H1 (cell line): ENCODE results near the gene CLDN24. TPM values are rescaled to one million over a fixed set of nuclear protein-coding genes. Genes with fewer than 3 reads are reported as not detected.

Source experiments
- CTCF ChIA-PET: fragments of 300-600 bp; sonication (Branson Sonifier 250); formaldehyde crosslinking; loops from one replicate; lab custom pipeline; 2021; ENCODE audit not compliant: partially characterized antibody; lab: Charles Lee
- POLR2A ChIA-PET: fragments of 300-600 bp; sonication (Branson Sonifier 250); formaldehyde crosslinking; loops from one replicate; lab custom pipeline; 2021; ENCODE audit warnings: inconsistent platforms; ENCODE audit not compliant: partially characterized antibody; lab: Charles Lee
- DNase-seq, 2 experiments: peaks; one replicate each; pipeline versions ENCODE4 v3.0.0 to v3.0.0-alpha.2; 2010 to 2022; ENCODE audit warnings: low spot score in 2 of 2, low read depth in 1 of 2, mixed read lengths in 1 of 2
- FAIRE-seq: peaks from 2 replicates; lab custom pipeline; 2011; peaks lifted over from hg19 to GRCh38; lab: Jason Lieb, UNC
- H2AFZ ChIP-seq: 2 replicates; pipeline ENCODE4 v1.8.1; 2012; ENCODE audit warnings: low read length, inconsistent platforms
- H2AK5ac ChIP-seq: 2 replicates; pipeline ENCODE4 v1.6.1; 2013; ENCODE audit warnings: low read depth, low read length
- H2BK120ac ChIP-seq: replicated peaks from 2 replicates; pipeline ENCODE3; 2013; ENCODE audit warnings: low read depth, low read length, inconsistent platforms
- H2BK12ac ChIP-seq: 2 replicates; pipeline ENCODE4 v1.6.1; 2013; ENCODE audit warnings: low read depth, low read length
- H2BK15ac ChIP-seq: 2 replicates; pipeline ENCODE4 v1.6.1; 2013; ENCODE audit warnings: low read length
- H2BK20ac ChIP-seq: 2 replicates; pipeline ENCODE4 v1.6.1; 2013; ENCODE audit warnings: low read length
- H2BK5ac ChIP-seq: 2 replicates; pipeline ENCODE4 v1.6.1; 2013; ENCODE audit warnings: low read depth, low read length
- H3K14ac ChIP-seq: 2 replicates; pipeline ENCODE4 v1.6.1; 2013; ENCODE audit warnings: inconsistent platforms; ENCODE audit not compliant: insufficient read length
- H3K18ac ChIP-seq: 2 replicates; pipeline ENCODE4 v1.6.1; 2013; ENCODE audit warnings: low read length; ENCODE audit errors: extremely low read depth
- H3K23ac ChIP-seq: 2 replicates; pipeline ENCODE4 v1.6.1; 2013; ENCODE audit warnings: inconsistent platforms; ENCODE audit not compliant: insufficient read length
- H3K23me2 ChIP-seq: 2 replicates; pipeline ENCODE4 v1.6.1; 2013; ENCODE audit warnings: low read depth, low read length
- H3K27ac ChIP-seq: 2 replicates; pipeline ENCODE4 v1.6.1; 2011; ENCODE audit warnings: low read depth, low read length, inconsistent platforms
- H3K27me3 ChIP-seq, 4 experiments: replicated peaks in 1 of 4; 1 replicate in 1 of 4; 2 replicates in 3 of 4; pipeline versions ENCODE4 v1.6.1 to v1.8.1; 2011 to 2013; ENCODE audit warnings: low read length in 3 of 4, mild to moderate bottlenecking in 3 of 4, inconsistent platforms in 2 of 4, mixed read lengths in 2 of 4, moderate library complexity in 1 of 4; ENCODE audit not compliant: control insufficient read depth in 3 of 4, insufficient read depth in 3 of 4; ENCODE audit errors: extremely low read depth in 1 of 4
- H3K36me3 ChIP-seq, 4 experiments: 2 replicates each; pipeline versions ENCODE4 v1.6.1 to v1.8.1; 2011 to 2013; ENCODE audit warnings: mild to moderate bottlenecking in 4 of 4, low read length in 3 of 4, moderate library complexity in 2 of 4, control low read depth in 1 of 4, inconsistent platforms in 1 of 4; ENCODE audit not compliant: insufficient read depth in 4 of 4, control insufficient read depth in 2 of 4
- H3K4ac ChIP-seq: replicated peaks from 2 replicates; pipeline ENCODE3; 2013; ENCODE audit warnings: low read length, low read depth, mixed read lengths, inconsistent platforms; ENCODE audit not compliant: insufficient read length
- H3K4me1 ChIP-seq, 4 experiments: replicated peaks in 1 of 4; 1 replicate in 1 of 4; 2 replicates in 3 of 4; pipeline versions ENCODE4 v1.6.1 to v1.8.1; 2011 to 2013; ENCODE audit warnings: low read length in 3 of 4, inconsistent platforms in 2 of 4, mixed read lengths in 1 of 4; ENCODE audit not compliant: insufficient read depth in 4 of 4, control insufficient read depth in 3 of 4
- H3K4me2 ChIP-seq, 2 experiments: 2 replicates each; pipeline versions ENCODE4 v1.6.1 to v1.8.1; 2011 to 2013; ENCODE audit warnings: low read depth in 2 of 2, low read length in 2 of 2, control low read depth in 1 of 2, inconsistent platforms in 1 of 2, mild to moderate bottlenecking in 1 of 2; ENCODE audit not compliant: insufficient read depth in 1 of 2
- H3K4me3 ChIP-seq, 4 experiments: fragments of 200-600, 300-600 bp in 1 of 4; sonication (generic), shearing (Covaris generic), sonication (Bioruptor Twin) in 1 of 4; 2 replicates each; pipeline versions ENCODE4 v1.5.1 to v1.8.1; 2011 to 2016; ENCODE audit warnings: low read length in 4 of 4, low read depth in 3 of 4, control low read depth in 2 of 4, inconsistent platforms in 2 of 4, mild to moderate bottlenecking in 2 of 4, mixed read lengths in 1 of 4, moderate library complexity in 1 of 4; ENCODE audit not compliant: insufficient read depth in 2 of 4; ENCODE audit errors: extremely low read depth in 1 of 4
- H3K56ac ChIP-seq: replicated peaks from 2 replicates; pipeline ENCODE3; 2013; ENCODE audit warnings: low read depth, mild to moderate bottlenecking, mixed read lengths, low read length, inconsistent platforms; ENCODE audit not compliant: insufficient read length
- H3K79me1 ChIP-seq: 2 replicates; pipeline ENCODE4 v1.6.1; 2013; ENCODE audit warnings: low read depth, low read length, control low read depth
- H3K79me2 ChIP-seq, 2 experiments: 2 replicates each; pipeline versions ENCODE4 v1.6.1 to v1.8.1; 2012 to 2013; ENCODE audit warnings: low read length in 2 of 2, mild to moderate bottlenecking in 2 of 2, inconsistent platforms in 1 of 2; ENCODE audit not compliant: insufficient read depth in 2 of 2, control insufficient read depth in 1 of 2
- H3K9ac ChIP-seq, 4 experiments: replicated peaks in 1 of 4; 1 replicate in 1 of 4; 2 replicates in 3 of 4; pipeline versions ENCODE4 v1.6.1 to v1.8.1; 2011 to 2013; ENCODE audit warnings: low read depth in 3 of 4, low read length in 3 of 4, control low read depth in 2 of 4, mild to moderate bottlenecking in 2 of 4, moderate library complexity in 2 of 4, inconsistent platforms in 1 of 4; ENCODE audit errors: extremely low read depth in 1 of 4
- H3K9me3 ChIP-seq, 2 experiments: 2 replicates each; pipeline versions ENCODE4 v1.6.1 to v1.8.1; 2012 to 2013; ENCODE audit warnings: mild to moderate bottlenecking in 2 of 2, moderate library complexity in 2 of 2, control low read depth in 1 of 2, inconsistent platforms in 1 of 2, low read depth in 1 of 2, low read length in 1 of 2, mixed read lengths in 1 of 2; ENCODE audit not compliant: insufficient read depth in 2 of 2
- H4K20me1 ChIP-seq, 2 experiments: replicated peaks in 1 of 2; 2 replicates each; pipeline versions ENCODE3 to v1.8.1; 2011 to 2013; ENCODE audit warnings: inconsistent platforms in 2 of 2, low read length in 2 of 2, mild to moderate bottlenecking in 1 of 2; ENCODE audit not compliant: insufficient read depth in 2 of 2, control insufficient read depth in 1 of 2
- H4K5ac ChIP-seq: 2 replicates; pipeline ENCODE4 v1.6.1; 2013; ENCODE audit warnings: low read length, low read depth, mixed read lengths, inconsistent platforms; ENCODE audit not compliant: insufficient read length
- H4K8ac ChIP-seq: 2 replicates; pipeline ENCODE4 v1.8.0; 2013; ENCODE audit warnings: mild to moderate bottlenecking, moderate library complexity, low read length, inconsistent platforms; ENCODE audit not compliant: insufficient read depth; ENCODE audit errors: extremely low read depth
- H4K91ac ChIP-seq: replicated peaks from 2 replicates; pipeline ENCODE3; 2013; ENCODE audit warnings: low read length, mixed read lengths, inconsistent platforms; ENCODE audit not compliant: insufficient read length
- EZH2 ChIP-seq: fragments of 200-600 bp; sonication (generic); IDR thresholded peaks from 2 replicates; pipeline ENCODE4 v1.7.1; 2012; ENCODE audit warnings: low read depth, mild to moderate bottlenecking, moderate library complexity, low read length, inconsistent platforms; ENCODE audit not compliant: severe bottlenecking
- HDAC2 ChIP-seq, 2 experiments: fragments of 300-600 bp in 1 of 2; sonication (generic) in 1 of 2; IDR thresholded peaks; 2 replicates each; pipeline ENCODE4 v1.6.1; 2011 to 2012; ENCODE audit warnings: low read depth in 2 of 2, low read length in 2 of 2, mild to moderate bottlenecking in 2 of 2, moderate library complexity in 2 of 2, borderline replicate concordance in 1 of 2, inconsistent platforms in 1 of 2
- SUZ12 ChIP-seq: fragments of 200-600 bp; sonication (generic); IDR thresholded peaks from 2 replicates; pipeline ENCODE4 v1.6.1; 2012; ENCODE audit warnings: mild to moderate bottlenecking, inconsistent platforms, low read length, moderate library complexity, mixed read lengths
- WGBS, 2 experiments: shearing (Covaris generic) in 1 of 2; methylation state at CpG; one replicate each; pipeline versions ENCODE4 v1.1.6 to v1.1.7; 2013 to 2015; ENCODE audit warnings: low lambda C conversion rate in 2 of 2, mixed read lengths in 2 of 2, inconsistent platforms in 1 of 2, low coverage in 1 of 2, missing lambda C conversion rate in 1 of 2; ENCODE audit not compliant: insufficient replicate concordance in 2 of 2, insufficient coverage in 1 of 2, insufficient read length in 1 of 2; ENCODE audit errors: extremely low coverage in 1 of 2, missing lambda C conversion rate in 1 of 2; 5-methylcytosine and 5-hydroxymethylcytosine counted together
- polyA plus RNA-seq, 7 experiments: library from polyadenylated mRNA; depleted of rRNA in 3 of 7; stranded (reverse) in 5 of 7; unstranded in 2 of 7; fragments of >200 nt in 5 of 7; fragments of 200-250 nt in 2 of 7; gene quantifications; 1 replicate in 5 of 7; 2 replicates in 1 of 7; 4 replicates in 1 of 7; pipeline versions ENCODE4 v1.2.1 to v1.2.3, GENCODE V29; 2011 to 2013; ENCODE audit warnings: missing spikeins in 2 of 7, mixed read lengths in 2 of 7
- total RNA-seq: library from RNA; stranded (reverse); fragmentation: NEBNext Ultra II Directional; extraction: Animal tissue kit (Norgen Biotek cat#: 25700); gene quantifications from 2 replicates; pipeline ENCODE4 v1.2.1, GENCODE V29; 2021
- TF ChIP-seq, protein P1 (sequence below): IDR thresholded peaks from 2 replicates; pipeline ENCODE4 v1.6.1; 2011; ENCODE audit warnings: low read length, improper control_type of control experiment

CLDN24 gene
- total and polyA plus RNA-seq, 2 of the 8 experiments (the other 6 are each of a cell fraction or from before 2014, with no cell fraction given): not detected

DNA sequence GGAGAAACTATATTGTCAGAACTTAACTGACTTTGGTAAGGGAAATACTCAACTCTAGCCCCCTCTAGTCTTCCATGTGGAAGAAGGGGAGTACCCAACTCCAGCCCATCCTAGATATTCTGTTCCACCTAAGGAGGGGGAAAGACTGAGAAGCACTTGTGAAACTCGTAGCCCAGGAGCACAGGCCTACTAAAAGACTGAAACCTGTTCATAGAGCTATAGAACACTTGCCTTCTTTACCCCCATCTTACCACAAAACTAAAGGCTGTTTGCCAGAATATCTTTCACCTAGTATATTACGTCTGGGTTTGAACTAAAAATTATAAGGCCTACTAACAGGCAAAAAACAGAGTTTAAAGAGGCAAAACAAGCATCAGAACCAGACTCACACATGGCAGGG, 17.7 kb downstream of the CLDN24 start:
- no peak overlapping the region for H2BK20ac ChIP-seq
- CTCF ChIA-PET: interaction anchor here (0.5 kb wide), 1 partner anchor 12 kb away, joined by 4 read pairs; no protein-coding TSS in a partner anchor
- TF ChIP-seq, protein P1, sequence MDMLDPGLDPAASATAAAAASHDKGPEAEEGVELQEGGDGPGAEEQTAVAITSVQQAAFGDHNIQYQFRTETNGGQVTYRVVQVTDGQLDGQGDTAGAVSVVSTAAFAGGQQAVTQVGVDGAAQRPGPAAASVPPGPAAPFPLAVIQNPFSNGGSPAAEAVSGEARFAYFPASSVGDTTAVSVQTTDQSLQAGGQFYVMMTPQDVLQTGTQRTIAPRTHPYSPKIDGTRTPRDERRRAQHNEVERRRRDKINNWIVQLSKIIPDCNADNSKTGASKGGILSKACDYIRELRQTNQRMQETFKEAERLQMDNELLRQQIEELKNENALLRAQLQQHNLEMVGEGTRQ: no peak
- TF ChIP-seq EZH2 (no peak), SUZ12 (no peak), HDAC2 (IDR thresholded peaks at IDR 0.05; ENCODE audit: borderline replicate concordance in 1 of 2, low read depth in 2 of 2, low read length in 2 of 2) (no peak)
- no peak overlapping the region for H3K18ac ChIP-seq
- H4K8ac ChIP-seq: no peak overlapping the region
- H3K79me2 ChIP-seq: no peaks in the 10 kb centered on the region
- no peak overlapping the region for H2BK15ac ChIP-seq
- no peaks in the 10 kb centered on the region for H3K27me3 ChIP-seq
- no peak overlapping the region for H2BK5ac ChIP-seq
- no peak overlapping the region for H2AK5ac ChIP-seq
- H3K9me3 ChIP-seq: no peaks in the 10 kb centered on the region
- FAIRE-seq (no peak), DNase-seq (no peak)
- no peak overlapping the region for H3K4me3 ChIP-seq
- WGBS, 2 experiments: 86% methylated on average over 2 of the region's 2 CpGs; no CpG with 5 or more reads in 1 of the 2 experiments
- no peak overlapping the region for H3K9ac ChIP-seq
- H3K4ac ChIP-seq: no peak overlapping the region
- no peak overlapping the region for H2BK120ac ChIP-seq
- no peak overlapping the region for H3K14ac ChIP-seq
- H3K4me1 ChIP-seq: no peaks in the 10 kb centered on the region
- H3K79me1 ChIP-seq: no peaks in the 10 kb centered on the region
- H2AFZ ChIP-seq: no peak overlapping the region
- no peaks in the 10 kb centered on the region for H3K23me2 ChIP-seq
- H2BK12ac ChIP-seq: no peak overlapping the region
- H3K36me3 ChIP-seq: peaks cover 0 to 17% (median 7%) of the 10 kb centered on the region in 4 experiments; a peak in 3 of 8 replicates
- no peak overlapping the region for H3K23ac ChIP-seq
- no peak overlapping the region for H3K27ac ChIP-seq
- no peak overlapping the region for H4K5ac ChIP-seq
- H4K20me1 ChIP-seq: no peaks in the 10 kb centered on the region
- H4K91ac ChIP-seq: no peak overlapping the region
- H3K56ac ChIP-seq: no peak overlapping the region
- POLR2A ChIA-PET: interaction anchor here (1.0 to 1.4 kb wide), 2 partner anchors 8 to 14 kb away, joined by 3 to 4 read pairs; no protein-coding TSS in a partner anchor
- H3K4me2 ChIP-seq: no peak overlapping the region
